HG02642 (cell line): ENCODE measurements around the gene USP4.
"Not testable (repeated sequence)": the region's sequence is repeated elsewhere in the genome, so short reads cannot be mapped to it uniquely, and the experiment has no call there.

Experiments
- ATAC-seq: cut with Tn5 transposase; IDR thresholded peaks from one replicate; pipeline ENCODE4 v1.9.1; 2021; ENCODE audit warnings: mild to moderate bottlenecking; ENCODE audit not compliant: unreplicated experiment, poor library complexity

Gene USP4

GRCh38 chr3:49260806-49261324 is 79.0 kb downstream of the USP4 start:
- ATAC-seq = no peak

- ATAC-seq = no peak
Measured at GRCh38 chr3:49257187-49257586, 82.7 kb downstream of the USP4 start.

- no peak for ATAC-seq
Measured at GRCh38 chr3:49255718-49256511, 83.9 kb downstream of the USP4 start.

GRCh38 chr3:49255112-49255511 is 84.7 kb downstream of the USP4 start:
- no peak for ATAC-seq

GRCh38 chr3:49253512-49253911 is 86.3 kb downstream of the USP4 start:
- no peak for ATAC-seq

GRCh38 chr3:49248840-49249227 is 91.0 kb downstream of the USP4 start:
- ATAC-seq = no peak

- ATAC-seq = no peak
Measured at GRCh38 chr3:49244581-49245205, 95.2 kb downstream of the USP4 start.

- ATAC-seq = not testable (repeated sequence)
Measured at GRCh38 chr3:49240091-49240490, 99.8 kb downstream of the USP4 start.

- ATAC-seq = no peak
Measured at GRCh38 chr3:49238274-49239127, 101.4 kb downstream of the USP4 start.

GRCh38 chr3:49237344-49237743 is 102.5 kb downstream of the USP4 start:
- ATAC-seq = no peak

- no peak for ATAC-seq
Measured at GRCh38 chr3:49236226-49236625, 103.6 kb downstream of the USP4 start.

- not testable (repeated sequence) for ATAC-seq
Measured at GRCh38 chr3:49228817-49229216, 111.0 kb downstream of the USP4 start.
